ENCODE results near the gene SEPTIN12.

DNA sequence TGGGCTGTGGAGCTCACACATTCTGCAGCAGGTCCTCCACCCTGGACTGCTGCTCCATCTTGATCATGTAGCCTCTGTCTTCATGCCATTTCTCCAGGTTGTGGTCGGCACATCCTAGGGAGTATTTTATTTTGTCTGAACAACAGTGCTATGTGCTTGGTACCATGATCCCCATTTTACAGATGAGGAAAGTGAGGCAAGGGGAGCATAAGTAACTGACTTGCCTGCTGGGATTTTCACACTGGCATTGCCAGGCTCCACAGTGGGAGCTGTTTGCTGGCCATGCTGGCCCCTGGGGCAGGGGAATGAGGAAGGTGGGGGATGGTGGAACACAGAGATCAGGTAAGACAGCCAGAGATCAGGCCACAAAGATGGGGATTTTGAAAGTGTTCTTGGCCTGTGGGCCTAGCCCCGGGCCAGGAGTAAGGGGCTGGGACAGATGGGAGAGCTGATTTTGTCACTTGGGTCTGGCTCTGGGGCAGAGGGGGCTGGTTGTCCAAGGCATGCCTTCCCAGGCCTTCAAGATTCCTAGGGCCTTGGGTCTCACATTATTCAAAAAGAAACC, 11.9 kb downstream of the SEPTIN12 start:
- TF ChIP-seq CTCF (IDR thresholded peaks at IDR 0.05): no peak
- TF ChIP-seq EZH2 (IDR thresholded peaks at IDR 0.05; ENCODE audit: borderline replicate concordance, insufficient read depth, low read depth, low read length, poor library complexity, severe bottlenecking): no peak

All from B cell (primary cell).